Osteocyte (in vitro differentiated cells): ENCODE results near the gene PRDM16. TPM values are rescaled to one million over a fixed set of nuclear protein-coding genes. Genes with fewer than 3 reads are reported as not detected.
"Not testable (repeated sequence)": the region's sequence is repeated elsewhere in the genome, so short reads cannot be mapped to it uniquely, and the experiment has no call there.

Experiments used
- DNase-seq: peaks from one replicate; pipeline ENCODE4 v3.0.0; 2021; ENCODE audit warnings: mixed read lengths; ENCODE audit not compliant: unreplicated experiment; ENCODE audit errors: extremely low spot score
- H3K27ac Mint-ChIP-seq: one replicate; pipeline ENCODE4 v1.8.0; 2021; ENCODE audit warnings: mild to moderate bottlenecking, mixed read lengths; ENCODE audit not compliant: unreplicated experiment
- H3K27me3 Mint-ChIP-seq: one replicate; pipeline ENCODE4 v1.8.0; 2021; ENCODE audit warnings: mixed read lengths; ENCODE audit not compliant: unreplicated experiment
- H3K36me3 Mint-ChIP-seq: one replicate; pipeline ENCODE4 v1.8.0; 2021; ENCODE audit warnings: mixed read lengths; ENCODE audit not compliant: unreplicated experiment
- H3K4me1 Mint-ChIP-seq: one replicate; pipeline ENCODE4 v1.8.0; 2021; ENCODE audit warnings: mixed read lengths; ENCODE audit not compliant: unreplicated experiment
- H3K4me3 Mint-ChIP-seq: one replicate; pipeline ENCODE4 v1.8.0; 2021; ENCODE audit warnings: mild to moderate bottlenecking, moderate library complexity, mixed read lengths; ENCODE audit not compliant: unreplicated experiment
- H3K9me3 Mint-ChIP-seq: one replicate; pipeline ENCODE4 v1.8.0; 2021; ENCODE audit warnings: mixed read lengths; ENCODE audit not compliant: unreplicated experiment
- CTCF ChIP-seq: fragments of 200-600 bp; sonication (generic); IDR thresholded peaks from 2 replicates; pipeline ENCODE4 v1.5.0; 2021; ENCODE audit warnings: antibody characterized with exemption, mild to moderate bottlenecking, moderate library complexity
- total RNA-seq: library from RNA; stranded (reverse); gene quantifications from 2 replicates; pipeline ENCODE4 v1.2.1, GENCODE V29; 2021

Gene PRDM16
- total RNA-seq, 1 donor from 2014 or later: 7.1 TPM

- Mint-ChIP-seq H3K27me3 (no peaks in the 10 kb centered on the region), H3K27ac (no peak overlapping the region), H3K4me1 (no peaks in the 10 kb centered on the region), H3K9me3 (no peaks in the 10 kb centered on the region), H3K4me3 (no peak overlapping the region), H3K36me3 (no peaks in the 10 kb centered on the region)
- DNase-seq: no peak
- TF ChIP-seq CTCF: no peak
Measured at GRCh38 chr1:3087049-3087448, 18.0 kb downstream of the PRDM16 start.

- not testable (repeated sequence) for DNase-seq, H3K4me3 Mint-ChIP-seq, H3K27me3 Mint-ChIP-seq, H3K36me3 Mint-ChIP-seq, H3K27ac Mint-ChIP-seq, H3K4me1 Mint-ChIP-seq, H3K9me3 Mint-ChIP-seq
Measured at GRCh38 chr1:3087946-3088668, 19.1 kb downstream of the PRDM16 start.

GRCh38 chr1:3089490-3089889 is 20.5 kb downstream of the PRDM16 start:
- Mint-ChIP-seq H3K36me3 (no peaks in the 10 kb centered on the region), H3K27ac (no peak overlapping the region), H3K27me3 (no peaks in the 10 kb centered on the region), H3K4me3 (no peak overlapping the region), H3K4me1 (no peaks in the 10 kb centered on the region), H3K9me3 (no peaks in the 10 kb centered on the region)
- no peak for TF ChIP-seq CTCF
- DNase-seq: no peak

GRCh38 chr1:3091334-3091733 is 22.3 kb downstream of the PRDM16 start:
- no peaks in the 10 kb centered on the region for H3K4me1 Mint-ChIP-seq
- no peak for TF ChIP-seq CTCF
- no peaks in the 10 kb centered on the region for H3K36me3 Mint-ChIP-seq
- H3K9me3 Mint-ChIP-seq: no peaks in the 10 kb centered on the region
- no peak overlapping the region for H3K4me3 Mint-ChIP-seq
- H3K27ac Mint-ChIP-seq: no peak overlapping the region
- no peak for DNase-seq
- H3K27me3 Mint-ChIP-seq: no peaks in the 10 kb centered on the region

- no peak overlapping the region for H3K27ac Mint-ChIP-seq
- no peaks in the 10 kb centered on the region for H3K9me3 Mint-ChIP-seq
- DNase-seq: no peak
Measured at GRCh38 chr1:3092530-3092929, 23.5 kb downstream of the PRDM16 start.

More at GRCh38 chr1:3092530-3092929, 23.5 kb downstream of the PRDM16 start:
- H3K36me3 Mint-ChIP-seq: no peaks in the 10 kb centered on the region
- no peaks in the 10 kb centered on the region for H3K4me1 Mint-ChIP-seq
- no peak for TF ChIP-seq CTCF
- no peak overlapping the region for H3K4me3 Mint-ChIP-seq
- no peaks in the 10 kb centered on the region for H3K27me3 Mint-ChIP-seq
